H1 (cell line): Measurements from ENCODE around the gene SEC24A. TPM values are rescaled to one million over a fixed set of nuclear protein-coding genes. Genes with fewer than 3 reads are reported as not detected.

Experiments used
- ASH2L ChIP-seq: fragments of 200-600, 300-600 bp; sonication (generic); IDR thresholded peaks from one replicate; pipeline ENCODE4 v1.7.1; 2017; ENCODE audit warnings: low read length
- HDAC6 ChIP-seq: IDR thresholded peaks from one replicate; pipeline ENCODE4 v1.7.1; 2012; ENCODE audit warnings: low read depth, mild to moderate bottlenecking, inconsistent platforms, low read length, moderate library complexity
- JUND ChIP-seq: IDR thresholded peaks from 2 replicates; pipeline ENCODE4 v1.6.1; 2011; ENCODE audit warnings: mild to moderate bottlenecking, improper control_type of control experiment, low read length
- POU5F1 ChIP-seq: IDR thresholded peaks from 2 replicates; pipeline ENCODE4 v1.6.1; 2011; ENCODE audit warnings: low read depth, mild to moderate bottlenecking, low read length, moderate library complexity
- polyA plus RNA-seq, 7 experiments: library from polyadenylated mRNA; depleted of rRNA in 3 of 7; stranded (reverse) in 5 of 7; unstranded in 2 of 7; fragments of >200 nt in 5 of 7; fragments of 200-250 nt in 2 of 7; gene quantifications; 1 replicate in 5 of 7; 2 replicates in 1 of 7; 4 replicates in 1 of 7; pipeline versions ENCODE4 v1.2.1 to v1.2.3, GENCODE V29; 2011 to 2013; ENCODE audit warnings: missing spikeins in 2 of 7, mixed read lengths in 2 of 7
- total RNA-seq: library from RNA; stranded (reverse); fragmentation: NEBNext Ultra II Directional; extraction: Animal tissue kit (Norgen Biotek cat#: 25700); gene quantifications from 2 replicates; pipeline ENCODE4 v1.2.1, GENCODE V29; 2021
- TF ChIP-seq, protein P1 (sequence below): fragments of 300-600 bp; sonication (generic); IDR thresholded peaks from 2 replicates; pipeline ENCODE4 v1.7.1; 2012; ENCODE audit warnings: low read length, moderate library complexity, mild to moderate bottlenecking, inconsistent platforms; ENCODE audit not compliant: insufficient replicate concordance

The SEC24A gene
- total and polyA plus RNA-seq, 2 of the 8 experiments (the other 6 are each of a cell fraction or from before 2014, with no cell fraction given), result 18.8 to 33.7 TPM

DNA sequence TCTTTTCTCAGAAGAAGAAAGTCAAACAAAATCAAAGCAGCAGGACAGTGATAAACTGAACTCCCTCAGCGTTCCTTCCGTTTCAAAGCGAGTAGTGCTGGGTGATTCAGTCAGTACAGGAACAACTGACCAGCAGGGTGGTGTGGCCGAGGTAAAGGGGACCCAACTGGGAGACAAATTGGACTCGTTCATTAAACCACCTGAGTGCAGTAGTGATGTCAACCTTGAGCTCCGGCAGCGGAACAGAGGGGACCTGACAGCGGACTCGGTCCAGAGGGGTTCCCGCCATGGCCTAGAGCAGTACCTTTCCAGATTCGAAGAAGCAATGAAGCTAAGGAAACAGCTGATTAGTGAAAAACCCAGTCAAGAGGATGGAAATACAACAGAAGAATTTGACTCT lies 92.5 kb downstream of the SEC24A start (continued):
- no peak for TF ChIP-seq POU5F1
- no peak for TF ChIP-seq HDAC6
- TF ChIP-seq, protein P1, sequence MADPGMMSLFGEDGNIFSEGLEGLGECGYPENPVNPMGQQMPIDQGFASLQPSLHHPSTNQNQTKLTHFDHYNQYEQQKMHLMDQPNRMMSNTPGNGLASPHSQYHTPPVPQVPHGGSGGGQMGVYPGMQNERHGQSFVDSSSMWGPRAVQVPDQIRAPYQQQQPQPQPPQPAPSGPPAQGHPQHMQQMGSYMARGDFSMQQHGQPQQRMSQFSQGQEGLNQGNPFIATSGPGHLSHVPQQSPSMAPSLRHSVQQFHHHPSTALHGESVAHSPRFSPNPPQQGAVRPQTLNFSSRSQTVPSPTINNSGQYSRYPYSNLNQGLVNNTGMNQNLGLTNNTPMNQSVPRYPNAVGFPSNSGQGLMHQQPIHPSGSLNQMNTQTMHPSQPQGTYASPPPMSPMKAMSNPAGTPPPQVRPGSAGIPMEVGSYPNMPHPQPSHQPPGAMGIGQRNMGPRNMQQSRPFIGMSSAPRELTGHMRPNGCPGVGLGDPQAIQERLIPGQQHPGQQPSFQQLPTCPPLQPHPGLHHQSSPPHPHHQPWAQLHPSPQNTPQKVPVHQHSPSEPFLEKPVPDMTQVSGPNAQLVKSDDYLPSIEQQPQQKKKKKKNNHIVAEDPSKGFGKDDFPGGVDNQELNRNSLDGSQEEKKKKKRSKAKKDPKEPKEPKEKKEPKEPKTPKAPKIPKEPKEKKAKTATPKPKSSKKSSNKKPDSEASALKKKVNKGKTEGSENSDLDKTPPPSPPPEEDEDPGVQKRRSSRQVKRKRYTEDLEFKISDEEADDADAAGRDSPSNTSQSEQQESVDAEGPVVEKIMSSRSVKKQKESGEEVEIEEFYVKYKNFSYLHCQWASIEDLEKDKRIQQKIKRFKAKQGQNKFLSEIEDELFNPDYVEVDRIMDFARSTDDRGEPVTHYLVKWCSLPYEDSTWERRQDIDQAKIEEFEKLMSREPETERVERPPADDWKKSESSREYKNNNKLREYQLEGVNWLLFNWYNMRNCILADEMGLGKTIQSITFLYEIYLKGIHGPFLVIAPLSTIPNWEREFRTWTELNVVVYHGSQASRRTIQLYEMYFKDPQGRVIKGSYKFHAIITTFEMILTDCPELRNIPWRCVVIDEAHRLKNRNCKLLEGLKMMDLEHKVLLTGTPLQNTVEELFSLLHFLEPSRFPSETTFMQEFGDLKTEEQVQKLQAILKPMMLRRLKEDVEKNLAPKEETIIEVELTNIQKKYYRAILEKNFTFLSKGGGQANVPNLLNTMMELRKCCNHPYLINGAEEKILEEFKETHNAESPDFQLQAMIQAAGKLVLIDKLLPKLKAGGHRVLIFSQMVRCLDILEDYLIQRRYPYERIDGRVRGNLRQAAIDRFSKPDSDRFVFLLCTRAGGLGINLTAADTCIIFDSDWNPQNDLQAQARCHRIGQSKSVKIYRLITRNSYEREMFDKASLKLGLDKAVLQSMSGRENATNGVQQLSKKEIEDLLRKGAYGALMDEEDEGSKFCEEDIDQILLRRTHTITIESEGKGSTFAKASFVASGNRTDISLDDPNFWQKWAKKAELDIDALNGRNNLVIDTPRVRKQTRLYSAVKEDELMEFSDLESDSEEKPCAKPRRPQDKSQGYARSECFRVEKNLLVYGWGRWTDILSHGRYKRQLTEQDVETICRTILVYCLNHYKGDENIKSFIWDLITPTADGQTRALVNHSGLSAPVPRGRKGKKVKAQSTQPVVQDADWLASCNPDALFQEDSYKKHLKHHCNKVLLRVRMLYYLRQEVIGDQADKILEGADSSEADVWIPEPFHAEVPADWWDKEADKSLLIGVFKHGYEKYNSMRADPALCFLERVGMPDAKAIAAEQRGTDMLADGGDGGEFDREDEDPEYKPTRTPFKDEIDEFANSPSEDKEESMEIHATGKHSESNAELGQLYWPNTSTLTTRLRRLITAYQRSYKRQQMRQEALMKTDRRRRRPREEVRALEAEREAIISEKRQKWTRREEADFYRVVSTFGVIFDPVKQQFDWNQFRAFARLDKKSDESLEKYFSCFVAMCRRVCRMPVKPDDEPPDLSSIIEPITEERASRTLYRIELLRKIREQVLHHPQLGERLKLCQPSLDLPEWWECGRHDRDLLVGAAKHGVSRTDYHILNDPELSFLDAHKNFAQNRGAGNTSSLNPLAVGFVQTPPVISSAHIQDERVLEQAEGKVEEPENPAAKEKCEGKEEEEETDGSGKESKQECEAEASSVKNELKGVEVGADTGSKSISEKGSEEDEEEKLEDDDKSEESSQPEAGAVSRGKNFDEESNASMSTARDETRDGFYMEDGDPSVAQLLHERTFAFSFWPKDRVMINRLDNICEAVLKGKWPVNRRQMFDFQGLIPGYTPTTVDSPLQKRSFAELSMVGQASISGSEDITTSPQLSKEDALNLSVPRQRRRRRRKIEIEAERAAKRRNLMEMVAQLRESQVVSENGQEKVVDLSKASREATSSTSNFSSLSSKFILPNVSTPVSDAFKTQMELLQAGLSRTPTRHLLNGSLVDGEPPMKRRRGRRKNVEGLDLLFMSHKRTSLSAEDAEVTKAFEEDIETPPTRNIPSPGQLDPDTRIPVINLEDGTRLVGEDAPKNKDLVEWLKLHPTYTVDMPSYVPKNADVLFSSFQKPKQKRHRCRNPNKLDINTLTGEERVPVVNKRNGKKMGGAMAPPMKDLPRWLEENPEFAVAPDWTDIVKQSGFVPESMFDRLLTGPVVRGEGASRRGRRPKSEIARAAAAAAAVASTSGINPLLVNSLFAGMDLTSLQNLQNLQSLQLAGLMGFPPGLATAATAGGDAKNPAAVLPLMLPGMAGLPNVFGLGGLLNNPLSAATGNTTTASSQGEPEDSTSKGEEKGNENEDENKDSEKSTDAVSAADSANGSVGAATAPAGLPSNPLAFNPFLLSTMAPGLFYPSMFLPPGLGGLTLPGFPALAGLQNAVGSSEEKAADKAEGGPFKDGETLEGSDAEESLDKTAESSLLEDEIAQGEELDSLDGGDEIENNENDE, result no peak
- no peak for TF ChIP-seq ASH2L
- TF ChIP-seq JUND, result no peak
